H9 (cell line): ENCODE results near the gene PTPRJ. TPM values are rescaled to one million over a fixed set of nuclear protein-coding genes. Genes with fewer than 3 reads are reported as not detected.

Experiments used
- DNase-seq: peaks from one replicate; pipeline ENCODE4 v3.0.0-alpha.2; 2017
- H2AFZ ChIP-seq: one replicate; pipeline ENCODE4 v1.6.1; 2013; ENCODE audit warnings: mild to moderate bottlenecking, low read length, control low read depth, moderate library complexity
- H2AK5ac ChIP-seq: 2 replicates; pipeline ENCODE4 v1.6.1; 2013; ENCODE audit warnings: low read length, control low read depth, mixed read lengths; ENCODE audit not compliant: insufficient read length
- H2BK120ac ChIP-seq: one replicate; pipeline ENCODE4 v1.6.1; 2013; ENCODE audit warnings: low read depth, mild to moderate bottlenecking, low read length, control low read depth, inconsistent platforms; ENCODE audit not compliant: poor library complexity, severe bottlenecking
- H2BK12ac ChIP-seq: 2 replicates; pipeline ENCODE4 v1.6.1; 2013; ENCODE audit warnings: low read length, control low read depth, mixed read lengths, low read depth; ENCODE audit not compliant: insufficient read length
- H2BK15ac ChIP-seq: 2 replicates; pipeline ENCODE4 v1.6.1; 2013; ENCODE audit warnings: low read depth, low read length, control low read depth
- H2BK20ac ChIP-seq: one replicate; pipeline ENCODE4 v1.6.1; 2013; ENCODE audit warnings: low read depth, mild to moderate bottlenecking, low read length, control low read depth, inconsistent platforms; ENCODE audit not compliant: poor library complexity, severe bottlenecking
- H2BK5ac ChIP-seq: 2 replicates; pipeline ENCODE4 v1.6.1; 2013; ENCODE audit warnings: low read length, control low read depth, mixed read lengths; ENCODE audit not compliant: insufficient read length
- H3K14ac ChIP-seq: 2 replicates; pipeline ENCODE4 v1.6.1; 2013; ENCODE audit warnings: low read length, control low read depth; ENCODE audit not compliant: insufficient read depth
- H3K18ac ChIP-seq: 2 replicates; pipeline ENCODE4 v1.6.1; 2013; ENCODE audit warnings: low read depth, mild to moderate bottlenecking, mixed read lengths, low read length, control low read depth; ENCODE audit not compliant: insufficient read length
- H3K23ac ChIP-seq: 2 replicates; pipeline ENCODE4 v1.6.1; 2013; ENCODE audit warnings: low read length, control low read depth, mixed read lengths, low read depth; ENCODE audit not compliant: insufficient read length
- H3K23me2 ChIP-seq: 2 replicates; pipeline ENCODE4 v1.6.1; 2013; ENCODE audit warnings: low read depth, mild to moderate bottlenecking, mixed read lengths, low read length, control low read depth; ENCODE audit not compliant: insufficient read length, poor library complexity, severe bottlenecking
- H3K27ac ChIP-seq: 2 replicates; pipeline ENCODE4 v1.5.1; 2013; ENCODE audit warnings: low read length, control low read depth, mixed read lengths, low read depth; ENCODE audit not compliant: insufficient read length
- H3K27me3 ChIP-seq: 2 replicates; pipeline ENCODE4 v1.6.1; 2013; ENCODE audit warnings: low read length, control low read depth, inconsistent platforms; ENCODE audit not compliant: insufficient read depth
- H3K4ac ChIP-seq: 2 replicates; pipeline ENCODE4 v1.6.1; 2013; ENCODE audit warnings: low read depth, mild to moderate bottlenecking, control low read depth, inconsistent platforms, low read length, moderate library complexity
- H3K4me1 ChIP-seq: 2 replicates; pipeline ENCODE4 v1.6.1; 2013; ENCODE audit warnings: low read length, control low read depth, inconsistent platforms; ENCODE audit not compliant: insufficient read depth
- H3K4me2 ChIP-seq: 2 replicates; pipeline ENCODE4 v1.6.1; 2013; ENCODE audit warnings: low read length, control low read depth, mixed read lengths; ENCODE audit not compliant: insufficient read length, insufficient read depth
- H3K56ac ChIP-seq: 2 replicates; pipeline ENCODE4 v1.6.1; 2013; ENCODE audit warnings: low read depth, mild to moderate bottlenecking, mixed read lengths, low read length, control low read depth; ENCODE audit not compliant: insufficient read length
- H3K79me1 ChIP-seq: 2 replicates; pipeline ENCODE4 v1.6.1; 2013; ENCODE audit warnings: low read depth, mild to moderate bottlenecking, moderate library complexity, low read length, control low read depth, inconsistent platforms; ENCODE audit not compliant: insufficient read depth, poor library complexity, severe bottlenecking
- H3K79me2 ChIP-seq: 2 replicates; pipeline ENCODE4 v1.6.1; 2013; ENCODE audit warnings: low read length, control low read depth, inconsistent platforms; ENCODE audit not compliant: insufficient read depth
- H3K9ac ChIP-seq: 2 replicates; pipeline ENCODE4 v1.6.1; 2013; ENCODE audit warnings: low read length, control low read depth, mixed read lengths; ENCODE audit not compliant: insufficient read length; ENCODE audit errors: extremely low read depth
- H3K9me3 ChIP-seq: one replicate; pipeline ENCODE4 v1.6.1; 2013; ENCODE audit warnings: low read depth, low read length, inconsistent platforms; ENCODE audit not compliant: control insufficient read depth
- H3T11ph ChIP-seq: one replicate; pipeline ENCODE4 v1.6.1; 2013; ENCODE audit warnings: mild to moderate bottlenecking, low read length, control low read depth, inconsistent platforms
- H4K20me1 ChIP-seq: one replicate; pipeline ENCODE4 v1.6.1; 2013; ENCODE audit not compliant: control insufficient read depth, insufficient read length, insufficient read depth
- H4K5ac ChIP-seq: 2 replicates; pipeline ENCODE4 v1.6.1; 2013; ENCODE audit warnings: low read depth, mild to moderate bottlenecking, mixed read lengths, low read length, control low read depth; ENCODE audit not compliant: insufficient read length
- H4K8ac ChIP-seq: replicated peaks from 2 replicates; pipeline ENCODE4 v1.6.1; 2013; ENCODE audit warnings: low read length, control low read depth, mixed read lengths, low read depth; ENCODE audit not compliant: insufficient read length
- H4K91ac ChIP-seq: 2 replicates; pipeline ENCODE4 v1.6.1; 2013; ENCODE audit warnings: low read depth, mild to moderate bottlenecking, moderate library complexity, mixed read lengths, low read length, control low read depth; ENCODE audit not compliant: insufficient read length
- H3K27ac Mint-ChIP-seq, 3 experiments: 2 replicates in 2 of 3; 3 replicates in 1 of 3; pipeline ENCODE4 v1.8.0; 2020 to 2021; ENCODE audit warnings: mixed read lengths in 3 of 3, mild to moderate bottlenecking in 1 of 3, moderate library complexity in 1 of 3
- H3K27me3 Mint-ChIP-seq: 2 replicates; pipeline ENCODE4 v1.8.0; 2021; ENCODE audit warnings: low read depth, mild to moderate bottlenecking, moderate library complexity, mixed read lengths
- H3K36me3 Mint-ChIP-seq, 3 experiments: 2 replicates in 2 of 3; 3 replicates in 1 of 3; pipeline ENCODE4 v1.8.0; 2020 to 2021; ENCODE audit warnings: low read depth in 3 of 3, mixed read lengths in 3 of 3; ENCODE audit not compliant: insufficient read depth in 1 of 3
- H3K4me1 Mint-ChIP-seq, 2 experiments: 2 replicates each; pipeline ENCODE4 v1.8.0; 2020; ENCODE audit warnings: mixed read lengths in 2 of 2
- H3K4me3 Mint-ChIP-seq, 2 experiments: 2 replicates in 1 of 2; 3 replicates in 1 of 2; pipeline ENCODE4 v1.8.0; 2020 to 2021; ENCODE audit warnings: mild to moderate bottlenecking in 2 of 2, mixed read lengths in 2 of 2, moderate library complexity in 1 of 2
- H3K9me3 Mint-ChIP-seq, 2 experiments: 2 replicates in 1 of 2; 3 replicates in 1 of 2; pipeline ENCODE4 v1.8.0; 2020; ENCODE audit warnings: mild to moderate bottlenecking in 2 of 2, mixed read lengths in 2 of 2, moderate library complexity in 1 of 2
- CTCF ChIP-seq: fragments of 200-600 bp; sonication (generic); conservative IDR thresholded peaks from 3 replicates; pipeline ENCODE4 v1.8.0; 2021; ENCODE audit warnings: antibody characterized with exemption, mild to moderate bottlenecking
- WGBS: extraction: QIAGEN DNeasy Blood & Tissue Kit; methylation state at CpG from one replicate; pipeline ENCODE4 v1.1.7; 2013; ENCODE audit warnings: missing lambda C conversion rate, low lambda C conversion rate, mixed read lengths; ENCODE audit not compliant: insufficient read length; ENCODE audit errors: extremely low coverage; 5-methylcytosine and 5-hydroxymethylcytosine counted together
- total RNA-seq: library from RNA; stranded (reverse); gene quantifications from 2 replicates; pipeline ENCODE4 v1.2.1, GENCODE V29; 2021

The PTPRJ gene
- total RNA-seq, 1 experiment from 2014 or later: 10.6 TPM

- Histone ChIP-seq H2BK15ac (no peak overlapping the region), H2AK5ac (no peak overlapping the region), H3K23me2 (no peaks in the 10 kb centered on the region), H3K9me3 (peaks cover 51% of the 10 kb centered on the region), H3K18ac (no peak overlapping the region), H3K79me2 (no peaks in the 10 kb centered on the region), H4K91ac (no peak overlapping the region), H3K4ac (no peak overlapping the region), H3K14ac (no peak overlapping the region), H3K79me1 (no peaks in the 10 kb centered on the region), H4K8ac (no peak overlapping the region), H3K4me1 (no peaks in the 10 kb centered on the region), H2BK5ac (no peak overlapping the region), H3K56ac (no peak overlapping the region), H4K5ac (no peak overlapping the region), H3K23ac (no peak overlapping the region), H3T11ph (no peak overlapping the region), H3K27me3 (no peaks in the 10 kb centered on the region), H3K4me2 (no peak overlapping the region), H3K27ac (no peak overlapping the region), H2BK120ac (no peak overlapping the region), H4K20me1 (no peaks in the 10 kb centered on the region), H2BK12ac (no peak overlapping the region), H2AFZ (no peak overlapping the region), H2BK20ac (no peak overlapping the region), H3K9ac (no peak overlapping the region)
- no CpG with 5 or more reads among the region's 2 CpGs for WGBS
- Mint-ChIP-seq H3K4me3 (no peak overlapping the region), H3K27ac (no peak overlapping the region), H3K27me3 (no peaks in the 10 kb centered on the region), H3K9me3 (peaks cover 90 to 91% of the 10 kb centered on the region in 2 experiments), H3K36me3 (peaks cover 0 to 25% (median 0%) of the 10 kb centered on the region in 3 experiments; a peak in 4 of 7 replicates), H3K4me1 (no peaks in the 10 kb centered on the region)
- DNase-seq: no peak
- TF ChIP-seq CTCF: no peak
These were observed 227.5 kb downstream of the PTPRJ start for GRCh38 chr11:48207881-48208280.
